Thyroid gland (tissue), 4 donors: ENCODE results near the gene OTULINL. TPM values are rescaled to one million over a fixed set of nuclear protein-coding genes. Genes with fewer than 3 reads are reported as not detected.

Experiments
- DNase-seq, 2 donors: peaks; one replicate each; pipeline ENCODE4 v3.0.0-alpha.2; 2019
- H3K27ac ChIP-seq, 3 donors: fragments of 200-600 bp; sonication (generic); 1 replicate in 2 of 3; 2 replicates in 1 of 3; pipeline ENCODE4 v1.5.1; 2016 to 2019; ENCODE audit warnings: mild to moderate bottlenecking in 1 of 3, moderate library complexity in 1 of 3
- H3K27me3 ChIP-seq: fragments of 200-600 bp; sonication (generic); one replicate; pipeline ENCODE4 v1.5.1; 2019
- H3K36me3 ChIP-seq, 2 donors: fragments of 200-600 bp; sonication (generic); one replicate each; pipeline ENCODE4 v1.5.1; 2016 to 2019
- H3K4me1 ChIP-seq, 2 donors: fragments of 200-600 bp; sonication (generic); one replicate each; pipeline ENCODE4 v1.5.1; 2017 to 2019
- H3K4me3 ChIP-seq, 3 donors: fragments of 200-600 bp; sonication (generic); replicated peaks in 1 of 3; 1 replicate in 2 of 3; 2 replicates in 1 of 3; pipeline ENCODE4 v1.5.1; 2016; ENCODE audit warnings: mild to moderate bottlenecking in 1 of 3
- H3K9me3 ChIP-seq: fragments of 200-600 bp; sonication (generic); one replicate; pipeline ENCODE4 v1.5.1; 2017
- CTCF ChIP-seq, 6 experiments: fragments of 200-600 bp in 3 of 6; fragments of 450-650 bp in 3 of 6; sonication (generic) in 3 of 6; IDR thresholded peaks; one replicate each; pipeline ENCODE4 v1.5.1; 2016 to 2019; ENCODE audit warnings: antibody characterized with exemption in 6 of 6, mild to moderate bottlenecking in 2 of 6, inconsistent platforms in 1 of 6, moderate library complexity in 1 of 6
- POLR2A ChIP-seq, 2 donors: fragments of 450-650 bp; IDR thresholded peaks; one replicate each; pipeline ENCODE4 v1.6.1; 2017; ENCODE audit warnings: antibody characterized with exemption in 2 of 2, mild to moderate bottlenecking in 2 of 2, moderate library complexity in 1 of 2
- WGBS, 2 donors: methylation state at CpG; one replicate each; pipeline ENCODE4 v1.1.5; 2017; 5-methylcytosine and 5-hydroxymethylcytosine counted together
- intact Hi-C: fragments of 100-400 bp; cut with DNase I; formaldehyde crosslinking; loops from one replicate; pipeline ENCODE4 v1.15.1; 2023
- total RNA-seq, 4 donors: library from RNA; depleted of rRNA; stranded (reverse); fragments of >200 nt; gene quantifications; one replicate each; pipeline ENCODE4 v1.2.3, GENCODE V29; 2016

OTULINL gene
- total RNA-seq, 4 donors from 2014 or later: 6.0 to 10.5 (median 6.9) TPM

- no peaks in the 10 kb centered on the region for H3K27me3 ChIP-seq
- H3K36me3 ChIP-seq: no peaks in the 10 kb centered on the region
- H3K27ac ChIP-seq: no peak overlapping the region
- 90 to 94% methylated on average over 2 of the region's 2 CpGs for WGBS, 2 donors
- intact Hi-C loops: no loop called here
- H3K4me1 ChIP-seq: peaks cover 9 to 16% of the 10 kb centered on the region in 2 donors
- DNase-seq: peak in 1 of 2 donors; percentile 20
- no peak overlapping the region for H3K4me3 ChIP-seq
- TF ChIP-seq CTCF (IDR thresholded peaks at IDR 0.05): no peak
- no peak for TF ChIP-seq POLR2A (IDR thresholded peaks at IDR 0.05)
- no peaks in the 10 kb centered on the region for H3K9me3 ChIP-seq
These were observed 6.6 kb upstream of the OTULINL start for GRCh38 chr5:14574891-14575508.

GRCh38 chr5:14576206-14576605, 5.4 kb upstream of the OTULINL start:
- WGBS, 2 donors: 92 to 93% methylated on average over 7 of the region's 7 CpGs
- Histone ChIP-seq H3K36me3 (no peaks in the 10 kb centered on the region), H3K9me3 (no peaks in the 10 kb centered on the region), H3K4me1 (peaks cover 10 to 16% of the 10 kb centered on the region in 2 donors), H3K27me3 (no peaks in the 10 kb centered on the region), H3K4me3 (no peak overlapping the region), H3K27ac (no peak overlapping the region)
- TF ChIP-seq POLR2A (IDR thresholded peaks at IDR 0.05): no peak
- no peak for TF ChIP-seq CTCF (IDR thresholded peaks at IDR 0.05)
- intact Hi-C loops: no loop called here
- no peak for DNase-seq

- 90 to 92% methylated on average over 5 to 40 of the region's 40 CpGs for WGBS, 2 donors
- TF ChIP-seq POLR2A (IDR thresholded peaks at IDR 0.05) (no peak), CTCF (IDR thresholded peaks at IDR 0.05) (no peak)
These were observed 4.4 kb upstream of the OTULINL start for GRCh38 chr5:14577079-14577725.

GRCh38 chr5:14577971-14578370, 3.6 kb upstream of the OTULINL start:
- Histone ChIP-seq H3K27ac (no peak overlapping the region), H3K36me3 (no peaks in the 10 kb centered on the region), H3K4me1 (peaks cover 12 to 16% of the 10 kb centered on the region in 2 donors), H3K9me3 (no peaks in the 10 kb centered on the region), H3K27me3 (no peaks in the 10 kb centered on the region), H3K4me3 (no peak overlapping the region)
- TF ChIP-seq POLR2A (IDR thresholded peaks at IDR 0.05) (no peak), CTCF (IDR thresholded peaks at IDR 0.05) (no peak)
- intact Hi-C loops: no loop called here
- 91 to 95% methylated on average over 4 of the region's 4 CpGs for WGBS, 2 donors
- no peak for DNase-seq

More at GRCh38 chr5:14577079-14577725, 4.4 kb upstream of the OTULINL start:
- intact Hi-C loops: no loop called here
- H3K27ac ChIP-seq: no peak overlapping the region
- H3K4me1 ChIP-seq: peaks cover 12 to 16% of the 10 kb centered on the region in 2 donors
- H3K36me3 ChIP-seq: no peaks in the 10 kb centered on the region
- DNase-seq: no peak
- H3K9me3 ChIP-seq: no peaks in the 10 kb centered on the region
- H3K4me3 ChIP-seq: no peak overlapping the region
- no peaks in the 10 kb centered on the region for H3K27me3 ChIP-seq

- DNase-seq: no peak
- no peak for TF ChIP-seq CTCF (IDR thresholded peaks at IDR 0.05)
- TF ChIP-seq POLR2A (IDR thresholded peaks at IDR 0.05): no peak
- Histone ChIP-seq H3K4me1 (peaks cover 10 to 12% of the 10 kb centered on the region in 2 donors), H3K36me3 (no peaks in the 10 kb centered on the region), H3K4me3 (no peak overlapping the region), H3K27ac (no peak overlapping the region), H3K27me3 (no peaks in the 10 kb centered on the region), H3K9me3 (no peaks in the 10 kb centered on the region)
- WGBS, 2 donors: 86 to 97% methylated on average over 7 of the region's 7 CpGs
- intact Hi-C loops: no loop called here
These were observed 2.3 kb upstream of the OTULINL start for GRCh38 chr5:14579246-14579645.
